Kidney epithelial cell (primary cell): Measurements from ENCODE around the gene LHX6. TPM values are rescaled to one million over a fixed set of nuclear protein-coding genes. Genes with fewer than 3 reads are reported as not detected.

Experiments
- DNase-seq: peaks from one replicate; pipeline ENCODE4 v3.0.0-alpha.2; 2010; ENCODE audit warnings: low read depth
- H3K27me3 ChIP-seq: 2 replicates; pipeline ENCODE4 v1.6.0; 2011; ENCODE audit warnings: low read length; ENCODE audit not compliant: control insufficient read depth, insufficient read depth
- H3K36me3 ChIP-seq: 2 replicates; pipeline ENCODE4 v1.5.1; 2011; ENCODE audit warnings: low read length; ENCODE audit not compliant: control insufficient read depth, insufficient read depth
- H3K4me3 ChIP-seq: 2 replicates; pipeline ENCODE4 v1.5.1; 2011; ENCODE audit warnings: low read depth, mild to moderate bottlenecking, control low read depth, low read length
- CTCF ChIP-seq: IDR thresholded peaks from 2 replicates; pipeline ENCODE4 v1.5.1; 2011; ENCODE audit warnings: mild to moderate bottlenecking, moderate library complexity, low read length, control low read depth, inconsistent platforms; ENCODE audit not compliant: insufficient read depth, poor library complexity, severe bottlenecking
- total RNA-seq: library from RNA; depleted of rRNA; stranded (reverse); fragments of >200 nt; gene quantifications from 2 replicates; pipeline ENCODE4 v1.2.3, GENCODE V29; 2015

Gene LHX6
- total RNA-seq, 1 donor from 2014 or later, result 0.84 TPM

GRCh38 chr9:122197426-122197825 lies 31.3 kb downstream of the LHX6 start:
- Histone ChIP-seq H3K36me3 (no peaks in the 10 kb centered on the region), H3K4me3 (no peak overlapping the region), H3K27me3 (peaks cover 11% of the 10 kb centered on the region)
- no peak for DNase-seq
- TF ChIP-seq CTCF, result no peak

DNA sequence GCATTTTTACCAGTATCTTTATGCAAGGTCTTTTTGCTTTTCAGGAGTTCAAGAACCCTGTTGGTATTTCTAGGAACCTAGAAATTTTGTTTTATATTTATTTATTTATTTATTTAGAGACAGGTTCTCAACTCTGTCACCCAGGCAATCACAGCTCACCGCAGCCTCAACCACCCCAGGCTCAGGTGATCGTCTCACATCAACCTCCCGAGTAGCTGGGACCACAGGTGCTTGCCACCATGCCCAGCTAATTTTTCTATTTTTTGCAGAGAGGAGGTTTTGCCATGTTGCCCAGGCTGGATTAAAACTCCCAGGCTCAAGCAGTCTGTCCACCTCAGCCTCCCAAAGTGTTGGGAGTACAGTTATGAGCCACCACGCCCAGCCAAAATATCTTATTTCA lies 32.9 kb downstream of the LHX6 start:
- peaks cover 11% of the 10 kb centered on the region for H3K27me3 ChIP-seq
- no peak for TF ChIP-seq CTCF
- H3K36me3 ChIP-seq, result no peaks in the 10 kb centered on the region
- no peak overlapping the region for H3K4me3 ChIP-seq
- DNase-seq, result no peak

DNA sequence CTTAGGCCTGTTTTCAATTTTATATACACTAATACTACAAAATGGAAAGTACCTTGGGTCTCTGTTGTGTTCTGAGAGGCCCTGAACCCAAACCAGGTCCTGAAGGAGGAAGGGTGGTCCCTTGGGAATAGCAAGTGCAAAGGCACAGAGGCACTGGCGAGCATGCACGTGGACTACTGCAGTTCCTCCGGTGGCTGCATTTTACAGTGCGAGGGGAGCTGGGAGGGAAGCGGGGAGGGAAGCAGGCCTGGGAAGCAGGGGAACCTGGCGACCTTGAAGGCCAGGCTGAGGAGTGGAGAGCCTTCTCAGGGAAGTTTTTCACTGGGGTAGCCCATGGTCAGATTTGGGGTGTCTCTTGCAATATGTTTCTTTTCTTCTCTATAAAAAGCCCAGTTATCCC lies 35.1 kb downstream of the LHX6 start:
- Histone ChIP-seq H3K27me3 (peaks cover 11% of the 10 kb centered on the region), H3K36me3 (no peaks in the 10 kb centered on the region), H3K4me3 (no peak overlapping the region)
- DNase-seq, result no peak
- TF ChIP-seq CTCF, result no peak

GRCh38 chr9:122192914-122193525 lies 35.7 kb downstream of the LHX6 start:
- peaks cover 5% of the 10 kb centered on the region for H3K27me3 ChIP-seq
- no peaks in the 10 kb centered on the region for H3K36me3 ChIP-seq
- no peak for DNase-seq
- H3K4me3 ChIP-seq, result no peak overlapping the region
- no peak for TF ChIP-seq CTCF

GRCh38 chr9:122192261-122192875 lies 36.4 kb downstream of the LHX6 start:
- no peaks in the 10 kb centered on the region for H3K36me3 ChIP-seq
- DNase-seq, result no peak

More at GRCh38 chr9:122192261-122192875, 36.4 kb downstream of the LHX6 start:
- no peak for TF ChIP-seq CTCF
- Histone ChIP-seq H3K27me3 (no peaks in the 10 kb centered on the region), H3K4me3 (no peak overlapping the region)
